WTC11 (cell line): Measurements from ENCODE around the gene BTBD19.

Source experiments
- CBFB ChIP-seq: sonication (generic); formaldehyde crosslinking; IDR thresholded peaks from 2 replicates; pipeline ENCODE4 v1.8.1; 2022; ENCODE audit warnings: mild to moderate bottlenecking, low read depth, missing genetic modification reagents
- CREB1 ChIP-seq: sonication (generic); formaldehyde crosslinking; IDR thresholded peaks from 2 replicates; pipeline ENCODE4 v1.8.0; 2023; ENCODE audit warnings: mild to moderate bottlenecking, missing genetic modification reagents
- ELF4 ChIP-seq: sonication (generic); formaldehyde crosslinking; IDR thresholded peaks from 2 replicates; pipeline ENCODE4 v1.8.1; 2022; ENCODE audit warnings: low read depth, mild to moderate bottlenecking, moderate library complexity, missing genetic modification reagents
- MLX ChIP-seq: sonication (generic); formaldehyde crosslinking; IDR thresholded peaks from 2 replicates; pipeline ENCODE4 v1.8.1; 2023; ENCODE audit warnings: mild to moderate bottlenecking, missing genetic modification reagents, moderate library complexity
- ZNF121 ChIP-seq: sonication (generic); formaldehyde crosslinking; IDR thresholded peaks from 2 replicates; pipeline ENCODE4 v1.8.0; 2023; ENCODE audit warnings: missing genetic modification reagents
- TF ChIP-seq, protein P1 (sequence below): fragments of 200-600 bp; IDR thresholded peaks from 2 replicates; pipeline ENCODE4 v1.8.0; 2022; ENCODE audit warnings: antibody characterized with exemption
- TF ChIP-seq, protein P2 (sequence below): sonication (generic); formaldehyde crosslinking; conservative IDR thresholded peaks from 2 replicates; pipeline ENCODE4 v1.8.1; 2022; ENCODE audit warnings: mild to moderate bottlenecking, missing genetic modification reagents

DNA sequence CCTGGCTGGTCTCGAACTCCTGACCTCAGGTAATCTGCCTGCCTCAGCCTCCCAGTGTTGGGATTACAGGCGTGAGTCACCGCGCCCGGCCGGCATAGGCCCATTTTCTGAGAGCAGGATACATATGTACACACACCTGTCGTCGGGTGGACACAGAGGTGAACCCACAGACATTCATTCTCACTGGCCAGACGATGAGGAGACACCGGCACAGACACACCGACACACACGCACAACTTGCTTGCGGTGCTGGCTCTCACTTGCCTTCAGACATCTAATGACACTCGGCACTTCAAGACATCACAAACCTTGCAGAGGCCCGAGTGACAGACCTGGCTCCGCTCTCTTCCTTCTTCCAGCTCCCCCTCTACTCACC, 34.2 kb downstream of the BTBD19 start:
- no peak for TF ChIP-seq ELF4 (CRISPR knock-in tag)
- TF ChIP-seq, protein P1, sequence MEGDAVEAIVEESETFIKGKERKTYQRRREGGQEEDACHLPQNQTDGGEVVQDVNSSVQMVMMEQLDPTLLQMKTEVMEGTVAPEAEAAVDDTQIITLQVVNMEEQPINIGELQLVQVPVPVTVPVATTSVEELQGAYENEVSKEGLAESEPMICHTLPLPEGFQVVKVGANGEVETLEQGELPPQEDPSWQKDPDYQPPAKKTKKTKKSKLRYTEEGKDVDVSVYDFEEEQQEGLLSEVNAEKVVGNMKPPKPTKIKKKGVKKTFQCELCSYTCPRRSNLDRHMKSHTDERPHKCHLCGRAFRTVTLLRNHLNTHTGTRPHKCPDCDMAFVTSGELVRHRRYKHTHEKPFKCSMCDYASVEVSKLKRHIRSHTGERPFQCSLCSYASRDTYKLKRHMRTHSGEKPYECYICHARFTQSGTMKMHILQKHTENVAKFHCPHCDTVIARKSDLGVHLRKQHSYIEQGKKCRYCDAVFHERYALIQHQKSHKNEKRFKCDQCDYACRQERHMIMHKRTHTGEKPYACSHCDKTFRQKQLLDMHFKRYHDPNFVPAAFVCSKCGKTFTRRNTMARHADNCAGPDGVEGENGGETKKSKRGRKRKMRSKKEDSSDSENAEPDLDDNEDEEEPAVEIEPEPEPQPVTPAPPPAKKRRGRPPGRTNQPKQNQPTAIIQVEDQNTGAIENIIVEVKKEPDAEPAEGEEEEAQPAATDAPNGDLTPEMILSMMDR, result no peak
- TF ChIP-seq, protein P2, sequence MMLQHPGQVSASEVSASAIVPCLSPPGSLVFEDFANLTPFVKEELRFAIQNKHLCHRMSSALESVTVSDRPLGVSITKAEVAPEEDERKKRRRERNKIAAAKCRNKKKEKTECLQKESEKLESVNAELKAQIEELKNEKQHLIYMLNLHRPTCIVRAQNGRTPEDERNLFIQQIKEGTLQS (CRISPR knock-in tag), result no peak
- no peak for TF ChIP-seq CREB1 (CRISPR knock-in tag)
- no peak for TF ChIP-seq MLX (CRISPR knock-in tag)
- no peak for TF ChIP-seq ZNF121
- TF ChIP-seq CBFB (CRISPR knock-in tag), result no peak
